GM19324 (cell line): ENCODE measurements around the gene MRPS27.

Experiments used
- ATAC-seq: cut with Tn5 transposase; IDR thresholded peaks from one replicate; pipeline ENCODE4 v1.9.1; 2021; ENCODE audit warnings: mild to moderate bottlenecking, moderate library complexity; ENCODE audit not compliant: unreplicated experiment, low FRiP score

MRPS27 gene

DNA sequence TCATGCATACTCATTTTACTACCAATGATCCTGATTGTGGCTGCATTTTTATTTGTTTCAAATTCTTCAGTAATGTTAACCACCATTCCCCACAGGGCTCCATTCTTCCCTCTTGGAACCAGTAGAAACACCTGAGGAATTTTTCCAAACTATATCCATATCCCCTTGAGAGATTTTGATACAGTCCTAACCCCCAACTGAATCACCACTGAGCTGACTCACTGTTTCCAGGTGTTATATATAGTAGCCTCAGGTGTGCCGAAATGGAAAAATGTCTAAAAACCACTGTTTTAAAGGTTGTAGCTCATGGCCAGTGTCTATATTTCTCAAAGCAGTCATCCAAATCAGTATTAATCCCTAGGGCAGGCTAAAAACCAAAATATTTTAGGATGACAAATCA, 85.2 kb downstream of the MRPS27 start:
- no peak for ATAC-seq

DNA sequence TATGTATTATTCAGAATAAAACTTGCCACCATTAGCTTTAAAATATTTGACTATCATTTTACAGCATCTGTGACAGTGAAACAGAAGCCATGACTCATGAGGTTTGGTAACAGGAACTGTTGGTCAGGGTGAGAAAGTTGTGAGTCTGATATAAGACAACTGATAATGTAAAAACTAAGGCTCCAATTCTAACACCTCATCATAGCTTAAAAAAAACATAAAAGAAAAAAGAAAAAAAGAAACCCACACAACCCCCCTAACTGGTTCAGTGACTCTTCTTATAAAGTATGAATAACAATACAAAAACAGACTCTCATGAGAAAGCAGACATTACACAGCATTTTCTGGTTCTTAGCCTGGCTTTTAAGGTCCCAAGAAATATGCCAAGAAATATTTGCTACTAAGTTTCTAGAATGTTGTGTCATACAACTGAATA, 85.8 kb downstream of the MRPS27 start:
- peak; percentile 75 for ATAC-seq

- no peak for ATAC-seq
Observed at GRCh38 chr5:72233835-72234234, 86.2 kb downstream of the MRPS27 start.

DNA sequence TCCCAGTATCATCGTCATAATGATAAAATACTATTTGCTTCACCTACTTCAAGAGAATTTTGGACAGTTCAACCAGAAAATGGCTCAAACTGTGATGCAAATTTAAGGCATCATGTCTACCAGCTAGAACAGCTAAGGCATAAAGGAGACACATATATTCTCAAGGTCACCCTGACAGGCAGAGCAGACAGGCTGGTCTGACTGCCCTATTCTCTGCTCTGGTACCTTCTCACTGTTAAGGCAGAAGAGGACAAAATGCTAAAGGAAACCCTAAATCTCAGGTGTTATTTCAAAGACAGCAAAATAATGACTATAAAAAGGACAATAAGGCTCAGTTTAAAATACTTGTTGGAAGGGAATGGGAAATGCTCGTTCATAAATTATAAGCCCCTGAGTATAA, 87.2 kb downstream of the MRPS27 start:
- no peak for ATAC-seq

- ATAC-seq = no peak
Observed at GRCh38 chr5:72231991-72232703, 87.9 kb downstream of the MRPS27 start.

DNA sequence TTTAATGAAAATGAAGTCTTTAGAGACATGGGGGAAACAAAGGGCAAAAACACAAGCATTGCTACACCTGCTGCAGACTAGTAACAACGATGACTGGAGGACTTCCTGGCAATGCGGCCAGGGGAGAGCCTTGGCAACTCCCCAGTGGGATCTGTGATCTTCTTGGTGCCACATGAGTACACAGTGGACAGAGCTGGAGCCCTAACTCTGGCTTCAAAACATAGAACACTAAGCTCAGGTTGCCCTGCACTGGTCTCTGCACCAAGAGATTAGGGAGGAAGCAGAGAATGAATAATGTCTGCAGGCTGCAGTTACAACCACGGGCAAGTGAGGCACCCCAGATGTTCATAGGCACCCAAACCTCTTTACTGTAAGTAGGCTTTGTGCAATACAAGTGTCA, 91.1 kb downstream of the MRPS27 start:
- no peak for ATAC-seq

DNA sequence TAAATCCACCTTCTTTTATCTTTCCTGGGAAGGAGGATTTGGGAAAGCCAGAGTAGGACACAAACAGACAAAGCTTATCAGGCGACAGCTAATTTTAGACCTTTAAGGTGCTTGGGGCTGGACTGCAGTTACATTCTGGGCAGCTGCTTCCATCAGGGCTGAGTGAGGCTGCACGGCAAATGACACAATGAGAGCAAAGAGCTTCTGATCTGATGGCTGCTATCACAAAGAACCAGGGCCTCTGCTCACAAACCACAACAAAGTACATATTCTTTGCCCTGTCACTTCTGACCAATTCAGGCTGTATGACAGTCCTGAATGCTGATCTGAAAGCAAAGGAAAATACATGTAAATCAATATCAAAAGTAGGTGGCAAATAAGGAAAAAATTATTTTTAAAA, 93.1 kb downstream of the MRPS27 start:
- no peak for ATAC-seq

DNA sequence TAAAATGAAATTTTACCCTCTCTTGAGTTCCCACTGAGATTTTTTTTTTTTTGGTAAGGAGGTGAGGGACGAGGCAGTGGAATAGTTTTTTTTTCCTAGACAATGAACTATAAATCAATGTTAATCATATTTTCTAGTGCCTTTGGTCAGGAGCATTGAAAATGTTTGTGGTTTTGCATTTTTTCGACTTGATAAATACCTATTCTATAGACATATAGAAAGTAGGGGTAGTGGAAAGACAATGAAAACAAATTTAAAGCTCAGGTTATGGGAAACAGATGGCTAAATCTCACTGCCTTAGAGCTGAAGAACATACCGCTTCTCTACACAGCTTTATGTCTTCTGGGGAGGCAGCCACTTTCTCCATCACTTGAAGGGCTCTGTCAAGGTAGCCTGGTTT, 94.3 kb downstream of the MRPS27 start:
- no peak for ATAC-seq

DNA sequence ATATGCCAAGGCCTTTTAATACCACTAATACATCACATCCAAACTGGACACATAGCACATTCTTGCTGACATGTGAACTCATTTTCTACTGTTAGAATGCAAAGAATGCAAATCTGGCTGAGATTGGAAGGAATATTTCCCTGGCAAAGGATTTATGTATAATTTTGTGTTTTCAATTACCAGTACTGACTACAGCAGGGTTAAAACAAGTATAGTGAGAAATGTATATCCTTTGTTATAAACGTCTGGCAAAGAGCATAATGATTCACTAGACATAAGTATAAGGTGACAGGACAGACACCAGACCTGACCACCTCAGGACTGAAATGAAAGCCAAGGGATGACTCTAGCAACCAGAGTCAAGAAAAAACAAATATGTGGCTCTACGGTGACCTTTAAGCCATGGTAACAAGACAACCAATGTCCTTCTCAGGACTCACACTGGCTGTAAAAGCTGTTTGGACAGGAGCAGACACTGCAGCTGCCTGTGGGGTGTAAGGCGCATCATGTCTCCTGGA, 95.0 kb downstream of the MRPS27 start:
- ATAC-seq = no peak

- ATAC-seq = no peak
Observed at GRCh38 chr5:72223371-72223770, 96.7 kb downstream of the MRPS27 start.

GRCh38 chr5:72222521-72222920, 97.5 kb downstream of the MRPS27 start:
- no peak for ATAC-seq

DNA sequence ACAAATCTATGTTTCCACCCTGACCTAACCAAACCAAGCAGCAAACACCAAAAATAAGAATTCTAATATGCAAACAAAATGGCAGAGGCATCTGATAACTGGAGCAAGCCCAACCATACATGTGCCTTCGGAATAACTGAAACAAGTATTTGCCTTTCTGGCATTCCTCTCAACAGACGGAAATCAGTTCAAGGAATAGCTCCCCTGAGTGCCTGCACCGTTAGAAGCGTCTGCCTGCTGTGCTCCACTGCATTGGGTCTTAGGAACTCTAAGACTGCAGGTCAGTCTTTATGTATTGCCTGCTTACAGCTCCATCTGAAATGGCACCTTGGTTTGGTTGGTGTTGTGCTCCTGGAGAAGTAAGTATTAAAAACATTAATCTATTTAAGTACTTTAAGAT, 98.5 kb downstream of the MRPS27 start:
- no peak for ATAC-seq

- ATAC-seq = no peak
Observed at GRCh38 chr5:72221099-72221498, 98.9 kb downstream of the MRPS27 start.

DNA sequence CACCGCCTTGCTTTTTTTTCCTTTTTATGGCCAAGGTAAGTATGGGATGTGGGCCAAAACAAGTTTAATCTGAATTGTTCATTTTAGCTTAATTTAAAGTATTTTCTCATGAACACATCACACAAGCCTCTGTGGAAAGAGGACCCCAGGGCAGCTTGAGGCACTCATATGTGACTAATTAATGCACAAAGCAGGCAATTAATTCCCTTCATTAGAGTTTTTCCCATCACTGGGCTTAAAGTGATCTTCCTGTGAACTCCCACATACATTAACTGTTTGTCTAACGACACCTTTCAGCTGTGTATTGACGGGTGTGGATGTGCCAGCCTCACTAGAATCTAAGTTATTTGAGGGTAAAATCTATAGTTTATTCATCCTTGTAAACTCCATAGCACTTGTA, 103.3 kb downstream of the MRPS27 start:
- no peak for ATAC-seq

- no peak for ATAC-seq
Observed at GRCh38 chr5:72214168-72214567, 105.9 kb downstream of the MRPS27 start.

DNA sequence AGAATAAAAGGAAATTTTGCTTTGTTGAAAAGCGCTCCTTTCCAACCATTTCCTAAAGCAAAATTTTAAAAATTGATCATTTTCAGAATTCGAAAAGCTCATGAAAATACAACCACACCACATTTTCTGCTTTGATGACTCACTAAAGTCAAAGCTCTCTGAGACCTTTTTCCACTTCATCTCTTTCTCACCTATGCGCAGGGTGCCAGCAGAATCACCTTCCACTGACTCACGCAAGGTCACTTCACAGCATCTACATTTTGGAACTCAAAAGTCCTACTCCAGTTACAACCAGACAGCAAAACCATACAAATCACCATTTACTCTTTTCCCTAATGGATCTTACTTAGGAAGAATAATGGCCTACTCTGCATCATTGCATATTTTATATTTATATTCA, 106.6 kb downstream of the MRPS27 start:
- no peak for ATAC-seq

DNA sequence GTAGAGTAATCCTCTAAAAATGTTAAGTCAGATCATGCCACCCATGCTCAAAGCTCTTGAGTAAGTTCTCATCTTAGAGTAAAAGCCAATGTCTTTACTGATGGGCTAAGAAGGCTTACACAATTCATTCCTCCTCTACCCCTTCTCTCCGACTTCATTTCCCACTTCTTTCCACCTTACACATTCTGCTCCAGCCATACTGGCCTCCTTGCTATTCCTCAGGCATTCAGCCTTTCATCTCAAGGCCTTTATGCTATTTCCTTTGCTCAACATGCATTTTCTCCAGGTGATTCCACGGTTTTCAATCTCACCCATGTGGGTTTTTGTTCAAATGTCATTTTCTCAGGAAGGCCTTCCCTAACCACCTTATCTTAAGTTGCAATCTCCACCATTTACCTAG, 107.9 kb downstream of the MRPS27 start:
- no peak for ATAC-seq

DNA sequence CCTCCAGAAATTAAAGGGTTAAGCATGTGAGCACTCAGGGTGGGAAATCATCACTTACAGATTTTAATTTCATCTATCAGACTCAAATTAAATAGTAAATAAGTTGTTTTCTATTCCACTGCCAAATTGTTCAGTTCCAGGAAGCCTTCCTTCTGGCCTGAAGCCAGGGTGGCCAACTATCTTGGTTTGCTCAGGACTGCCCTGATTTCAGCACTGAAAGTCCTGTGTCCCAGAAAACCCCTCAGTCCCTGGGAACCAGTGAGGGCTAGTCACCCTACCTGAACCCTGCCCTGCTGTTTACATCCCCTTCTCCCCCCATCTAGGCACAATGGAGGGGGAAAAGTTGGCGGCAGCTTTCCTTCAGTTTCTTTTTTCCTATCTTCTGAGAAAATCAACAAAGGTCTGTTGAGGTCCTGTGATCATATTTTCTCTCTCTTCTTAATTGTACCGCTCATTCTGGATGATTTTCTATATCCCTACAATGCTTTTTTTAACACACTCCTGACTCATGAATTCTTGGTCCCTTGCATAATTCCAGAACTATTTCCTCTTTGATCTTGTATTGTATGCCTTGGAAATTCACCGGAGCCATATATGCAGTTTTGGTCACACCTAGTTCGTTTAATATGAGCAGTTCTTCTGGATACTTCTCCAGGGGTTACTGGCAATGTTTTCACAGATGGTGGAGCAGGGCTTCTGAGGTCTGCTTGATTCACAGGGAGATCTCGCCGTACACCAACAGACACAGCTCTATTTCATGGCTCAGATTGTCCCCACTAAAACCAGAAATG, 109.0 kb downstream of the MRPS27 start:
- no peak for ATAC-seq

DNA sequence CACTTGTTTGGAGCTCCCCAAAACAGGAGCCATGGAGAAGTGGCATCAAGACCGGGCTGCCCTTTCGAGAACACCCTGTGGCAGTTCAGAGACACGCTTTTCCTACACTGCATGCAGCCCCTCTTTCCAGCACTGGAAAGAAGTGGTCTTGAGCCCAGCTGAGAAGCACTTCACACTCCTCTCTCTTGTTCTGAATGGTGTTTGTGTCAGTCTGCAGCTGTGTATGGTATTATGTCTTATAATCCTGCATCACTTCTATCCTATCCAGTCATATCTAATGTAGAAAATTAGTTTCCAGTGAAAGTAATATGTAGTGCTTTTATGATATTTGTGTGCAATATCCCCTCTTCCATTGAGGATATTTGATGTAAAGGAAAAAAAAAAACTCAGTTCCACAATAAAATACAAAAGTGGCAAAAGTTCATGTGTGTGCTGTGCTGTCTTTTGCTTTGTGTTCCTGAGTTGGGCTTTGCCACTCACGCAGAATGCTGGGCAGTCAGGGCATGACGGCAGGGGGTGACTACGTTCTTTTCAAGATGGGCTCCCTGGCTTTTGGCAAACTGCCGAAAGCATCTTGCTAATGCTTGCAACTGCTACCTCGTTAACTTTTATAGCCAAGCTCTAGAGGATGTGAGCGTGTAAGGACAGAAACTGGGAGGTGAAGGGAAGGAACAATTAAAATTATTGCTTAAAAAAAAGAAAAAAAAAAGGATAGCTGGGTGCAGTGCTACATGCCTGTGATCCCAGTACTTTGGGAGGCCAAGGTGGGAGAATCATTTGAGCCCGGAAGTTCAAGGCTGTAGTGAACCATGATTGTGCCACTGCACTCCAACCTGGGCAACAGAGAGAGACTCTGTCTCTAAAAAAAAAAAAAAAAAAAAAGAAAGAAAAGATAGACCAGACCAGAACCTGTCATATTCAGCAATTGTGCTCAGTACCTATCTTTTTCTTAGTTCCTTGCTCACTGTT, 110.6 kb downstream of the MRPS27 start:
- no peak for ATAC-seq

GRCh38 chr5:72208324-72208926, 111.6 kb downstream of the MRPS27 start:
- ATAC-seq = no peak
